Panc1 (cell line): ENCODE data around the gene RBMS1. TPM values are rescaled to one million over a fixed set of nuclear protein-coding genes. Genes with fewer than 3 reads are reported as not detected.

Source experiments
- ATAC-seq: fragments of 200-7000 bp; cut with Tn5 transposase; 2 replicates; pipeline ENCODE4 v1.9.1; 2020; ENCODE audit warnings: mild to moderate bottlenecking, moderate library complexity
- BruUV-seq: library from RNA; stranded (reverse); fragments of 400-500 nt; replicated peaks from 2 replicates; lab custom pipeline; 2021; lab: Mats Ljungman, UMichigan
- CTCF ChIA-PET: fragments of 300-600 bp; sonication (Branson Sonifier 250); formaldehyde crosslinking; loops from one replicate; lab custom pipeline; 2022; ENCODE audit warnings: antibody characterized with exemption; lab: Charles Lee
- POLR2A ChIA-PET: fragments of 300-600 bp; sonication (Branson Sonifier 250); formaldehyde crosslinking; loops from one replicate; lab custom pipeline; 2022; ENCODE audit warnings: antibody characterized with exemption; lab: Charles Lee
- DNase-seq: peaks from one replicate; pipeline ENCODE4 v3.0.0-alpha.2; 2010; ENCODE audit warnings: low read depth, low spot score
- H3K27ac ChIP-seq: 2 replicates; pipeline ENCODE4 v1.5.1; 2011; ENCODE audit warnings: mild to moderate bottlenecking, low read length, inconsistent platforms
- H3K27me3 ChIP-seq: fragments of 200-500 bp; sonication (Bioruptor generic); 2 replicates; pipeline ENCODE4 v1.6.0; 2014; ENCODE audit warnings: low read length, inconsistent platforms; ENCODE audit not compliant: control insufficient read depth, insufficient read depth
- H3K36me3 ChIP-seq: fragments of 200-500 bp; sonication (Bioruptor generic); 2 replicates; pipeline ENCODE4 v1.5.1; 2014; ENCODE audit warnings: inconsistent platforms, mild to moderate bottlenecking, low read length, moderate library complexity; ENCODE audit not compliant: control insufficient read depth, insufficient read depth
- H3K4me1 ChIP-seq: 2 replicates; pipeline ENCODE4 v1.5.1; 2011; ENCODE audit warnings: inconsistent platforms, mild to moderate bottlenecking, low read length, moderate library complexity; ENCODE audit not compliant: control insufficient read depth, insufficient read depth
- H3K4me3 ChIP-seq, 2 experiments: 2 replicates each; pipeline ENCODE4 v1.5.1; 2011 to 2012; ENCODE audit warnings: low read depth in 2 of 2, low read length in 2 of 2, mild to moderate bottlenecking in 2 of 2, inconsistent platforms in 1 of 2, moderate library complexity in 1 of 2
- H3K9me3 ChIP-seq: fragments of 200-500 bp; sonication (Bioruptor generic); 2 replicates; pipeline ENCODE4 v1.5.1; 2014; ENCODE audit warnings: low read depth, mild to moderate bottlenecking, inconsistent platforms, low read length, moderate library complexity; ENCODE audit not compliant: control insufficient read depth, insufficient read depth
- CTCF ChIP-seq: fragments of 450-650 bp; IDR thresholded peaks from 2 replicates; pipeline ENCODE4 v1.5.1; 2017; ENCODE audit warnings: mild to moderate bottlenecking
- POLR2AphosphoS5 ChIP-seq: IDR thresholded peaks from 2 replicates; pipeline ENCODE4 v1.6.1; 2012; ENCODE audit warnings: mild to moderate bottlenecking, low read depth, low read length, moderate library complexity
- REST ChIP-seq, 2 experiments: IDR thresholded peaks; 2 replicates each; pipeline ENCODE4 v1.6.1; 2011 to 2012; ENCODE audit warnings: low read depth in 2 of 2, control low read depth in 1 of 2, low read length in 1 of 2, mild to moderate bottlenecking in 1 of 2, moderate library complexity in 1 of 2; ENCODE audit not compliant: insufficient read depth in 1 of 2
- SIN3A ChIP-seq: IDR thresholded peaks from 2 replicates; pipeline ENCODE4 v1.6.1; 2012; ENCODE audit warnings: low read depth, mild to moderate bottlenecking, low read length, moderate library complexity, borderline replicate concordance; ENCODE audit not compliant: insufficient read depth
- TCF7L2 ChIP-seq: IDR thresholded peaks from 2 replicates; pipeline ENCODE4 v1.6.1; 2011; ENCODE audit warnings: mild to moderate bottlenecking, low read depth, low read length, inconsistent platforms
- in situ Hi-C: cut with HindIII; loops from 2 replicates; pipeline ENCODE4 v1.10.0; 2016; ENCODE audit warnings: low sequenced_read_pairs, low pct_unique_long_range_greater_than_20kb
- intact Hi-C: fragments of 100-400 bp; cut with micrococcal nuclease; formaldehyde crosslinking; loops from one replicate; pipeline ENCODE4 v1.10.0; 2022; ENCODE audit not compliant: unreplicated experiment
- total RNA-seq: library from RNA; stranded (reverse); gene quantifications from one replicate; pipeline ENCODE4 v1.2.1, GENCODE V29; 2021; ENCODE audit not compliant: unreplicated experiment

The RBMS1 gene
- total RNA-seq, 1 experiment from 2014 or later: 67.0 TPM

GRCh38 chr2:160364364-160364763, 129.2 kb downstream of the RBMS1 start:
- in situ Hi-C loops (no loop called here), intact Hi-C loops (no loop called here)
- ChIA-PET POLR2A (no interaction called here), CTCF (no interaction called here)
- no peak for ATAC-seq
- TF ChIP-seq CTCF (no peak), TCF7L2 (no peak), POLR2AphosphoS5 (no peak), SIN3A (no peak), REST (IDR thresholded peaks at IDR 0.05; ENCODE audit: insufficient read depth in 1 of 2, low read depth in 2 of 2, low read length in 1 of 2) (no peak)
- no peak for DNase-seq
- Histone ChIP-seq H3K27me3 (no peaks in the 10 kb centered on the region), H3K36me3 (no peaks in the 10 kb centered on the region; the same call in none of the 2 replicates), H3K9me3 (no peaks in the 10 kb centered on the region), H3K27ac (no peak overlapping the region), H3K4me3 (no peak overlapping the region), H3K4me1 (peaks cover 12% of the 10 kb centered on the region; the same call in 1 of the 2 replicates)
- BruUV-seq: no TSS peak

GRCh38 chr2:160363961-160364360, 129.6 kb downstream of the RBMS1 start:
- ChIA-PET CTCF (no interaction called here), POLR2A (no interaction called here)
- no peaks in the 10 kb centered on the region for H3K9me3 ChIP-seq
- DNase-seq (no peak), ATAC-seq (no peak)
- intact Hi-C loops (no loop called here), in situ Hi-C loops (no loop called here)
- H3K4me3 ChIP-seq: no peak overlapping the region
- no peak for TF ChIP-seq REST (IDR thresholded peaks at IDR 0.05; ENCODE audit: insufficient read depth in 1 of 2, low read depth in 2 of 2, low read length in 1 of 2)
- TF ChIP-seq CTCF: no peak
- TF ChIP-seq POLR2AphosphoS5: no peak
- TF ChIP-seq TCF7L2: no peak
- TF ChIP-seq SIN3A: no peak
- H3K27me3 ChIP-seq: no peaks in the 10 kb centered on the region
- no peaks in the 10 kb centered on the region; the same call in none of the 2 replicates for H3K36me3 ChIP-seq
- peaks cover 12% of the 10 kb centered on the region; the same call in 1 of the 2 replicates for H3K4me1 ChIP-seq
- no TSS peak for BruUV-seq
- H3K27ac ChIP-seq: no peak overlapping the region
